ENCODE results near the gene FABP1.

GRCh38 chr2:88170472-88170892 lies 42.6 kb upstream of the FABP1 start:
- TF ChIP-seq EZH2 (IDR thresholded peaks at IDR 0.05; ENCODE audit: borderline replicate concordance, low read depth, low read length, severe bottlenecking), result no peak
- TF ChIP-seq, protein P1, sequence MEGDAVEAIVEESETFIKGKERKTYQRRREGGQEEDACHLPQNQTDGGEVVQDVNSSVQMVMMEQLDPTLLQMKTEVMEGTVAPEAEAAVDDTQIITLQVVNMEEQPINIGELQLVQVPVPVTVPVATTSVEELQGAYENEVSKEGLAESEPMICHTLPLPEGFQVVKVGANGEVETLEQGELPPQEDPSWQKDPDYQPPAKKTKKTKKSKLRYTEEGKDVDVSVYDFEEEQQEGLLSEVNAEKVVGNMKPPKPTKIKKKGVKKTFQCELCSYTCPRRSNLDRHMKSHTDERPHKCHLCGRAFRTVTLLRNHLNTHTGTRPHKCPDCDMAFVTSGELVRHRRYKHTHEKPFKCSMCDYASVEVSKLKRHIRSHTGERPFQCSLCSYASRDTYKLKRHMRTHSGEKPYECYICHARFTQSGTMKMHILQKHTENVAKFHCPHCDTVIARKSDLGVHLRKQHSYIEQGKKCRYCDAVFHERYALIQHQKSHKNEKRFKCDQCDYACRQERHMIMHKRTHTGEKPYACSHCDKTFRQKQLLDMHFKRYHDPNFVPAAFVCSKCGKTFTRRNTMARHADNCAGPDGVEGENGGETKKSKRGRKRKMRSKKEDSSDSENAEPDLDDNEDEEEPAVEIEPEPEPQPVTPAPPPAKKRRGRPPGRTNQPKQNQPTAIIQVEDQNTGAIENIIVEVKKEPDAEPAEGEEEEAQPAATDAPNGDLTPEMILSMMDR (IDR thresholded peaks at IDR 0.05; ENCODE audit: borderline replicate concordance, extremely low read depth, low read length, poor library complexity, severe bottlenecking), result no peak
